Fibroblast of lung (primary cell): ENCODE measurements around the gene RAB28. TPM values are rescaled to one million over a fixed set of nuclear protein-coding genes. Genes with fewer than 3 reads are reported as not detected.
A peak's percentile ranks its signal among the peaks of the same experiment; 100 is the strongest.

ENCODE experiments used
- DNase-seq, 2 donors: peaks; one replicate each; pipeline versions ENCODE4 v3.0.0 to v3.0.0-alpha.2; 2010; ENCODE audit warnings: low read depth in 2 of 2
- H2AFZ ChIP-seq: 2 replicates; pipeline ENCODE4 v1.5.1; 2012; ENCODE audit warnings: low read length, control low read depth, inconsistent platforms
- H3K27ac ChIP-seq: 2 replicates; pipeline ENCODE4 v1.5.1; 2011; ENCODE audit warnings: low read length, control low read depth; ENCODE audit not compliant: insufficient read depth
- H3K27me3 ChIP-seq: 2 replicates; pipeline ENCODE4 v1.5.1; 2011; ENCODE audit warnings: mild to moderate bottlenecking, low read length; ENCODE audit not compliant: control insufficient read depth, insufficient read depth
- H3K36me3 ChIP-seq: 2 replicates; pipeline ENCODE4 v1.5.1; 2011; ENCODE audit warnings: low read length; ENCODE audit not compliant: control insufficient read depth, insufficient read depth
- H3K4me1 ChIP-seq: 2 replicates; pipeline ENCODE4 v1.5.1; 2011; ENCODE audit warnings: low read length; ENCODE audit not compliant: control insufficient read depth, insufficient read depth; ENCODE audit errors: extremely low read depth
- H3K4me2 ChIP-seq: 2 replicates; pipeline ENCODE4 v1.5.1; 2011; ENCODE audit warnings: low read length, control low read depth; ENCODE audit not compliant: insufficient read depth; ENCODE audit errors: extremely low read depth
- H3K4me3 ChIP-seq, 4 experiments: fragments of 200-600 bp in 1 of 4; sonication (generic) in 1 of 4; replicated peaks in 1 of 4; 2 replicates each; pipeline ENCODE4 v1.5.1; 2011 to 2016; ENCODE audit warnings: low read length in 4 of 4, low read depth in 3 of 4, mild to moderate bottlenecking in 3 of 4, control low read depth in 2 of 4, inconsistent platforms in 1 of 4, mixed read lengths in 1 of 4; ENCODE audit not compliant: insufficient read depth in 1 of 4; ENCODE audit errors: control extremely low read depth in 1 of 4
- H3K79me2 ChIP-seq: 2 replicates; pipeline ENCODE4 v1.5.1; 2012; ENCODE audit warnings: mild to moderate bottlenecking, low read length, inconsistent platforms; ENCODE audit not compliant: control insufficient read depth, insufficient read depth
- H3K9ac ChIP-seq: 2 replicates; pipeline ENCODE4 v1.5.1; 2011; ENCODE audit warnings: mild to moderate bottlenecking, low read length, control low read depth; ENCODE audit not compliant: insufficient read depth
- H3K9me3 ChIP-seq: 2 replicates; pipeline ENCODE4 v1.5.1; 2012; ENCODE audit warnings: low read depth, low read length; ENCODE audit not compliant: control insufficient read depth, insufficient read depth
- H4K20me1 ChIP-seq: 2 replicates; pipeline ENCODE4 v1.5.1; 2011; ENCODE audit warnings: low read length; ENCODE audit not compliant: control insufficient read depth, insufficient read depth; ENCODE audit errors: extremely low read depth
- EZH2 ChIP-seq: IDR thresholded peaks from 2 replicates; pipeline ENCODE4 v1.5.1; 2012; ENCODE audit warnings: low read length, control low read depth, mild to moderate bottlenecking; ENCODE audit errors: missing control alignments
- polyA plus RNA-seq, 2 donors: library from polyadenylated mRNA; depleted of rRNA in 1 of 2; stranded (reverse) in 1 of 2; unstranded in 1 of 2; fragments of >200 nt; gene quantifications; 2 replicates each; pipeline ENCODE4 v1.2.1, GENCODE V29; 2011 to 2012; ENCODE audit warnings: missing spikeins in 1 of 2
- total RNA-seq: library from RNA; depleted of rRNA; stranded (reverse); fragments of >200 nt; gene quantifications from 2 replicates; pipeline ENCODE4 v1.2.1, GENCODE V29; 2014
- TF ChIP-seq, protein P1 (sequence below), 2 donors: IDR thresholded peaks in 1 of 2; conservative IDR thresholded peaks in 1 of 2; 1 replicate in 1 of 2; 2 replicates in 1 of 2; pipeline ENCODE4 v1.5.1; 2011 to 2012; ENCODE audit warnings: low read length in 2 of 2, control low read depth in 1 of 2, inconsistent platforms in 1 of 2, low read depth in 1 of 2, mild to moderate bottlenecking in 1 of 2

The RAB28 gene
- total and polyA plus RNA-seq, 2 donors (not counting 1 experiment from before 2014, with no cell fraction given), result 17.7 to 18.1 TPM

DNA sequence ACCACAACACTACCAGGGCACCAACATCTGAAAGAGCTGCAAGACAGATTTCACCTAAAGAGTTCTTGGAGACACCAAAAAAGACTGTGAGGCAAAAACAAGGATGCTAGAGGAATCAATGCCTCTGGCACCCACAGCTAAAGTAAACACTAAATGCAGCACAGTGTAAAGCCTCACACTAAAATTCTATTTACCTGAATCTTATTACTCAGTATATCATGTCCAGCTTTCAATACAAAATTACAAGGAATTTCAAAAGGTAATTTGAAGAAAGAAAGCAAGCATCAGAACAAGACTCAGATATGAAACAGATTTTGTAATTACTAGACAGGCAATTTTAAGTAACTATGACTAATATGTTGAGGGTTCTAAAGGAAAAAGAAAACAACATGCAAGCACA lies 19.6 kb downstream of the RAB28 start:
- Histone ChIP-seq H3K36me3 (no peaks in the 10 kb centered on the region), H3K4me1 (no peaks in the 10 kb centered on the region), H4K20me1 (no peaks in the 10 kb centered on the region), H3K4me3 (no peak overlapping the region), H3K9ac (no peak overlapping the region), H3K27me3 (no peaks in the 10 kb centered on the region), H3K27ac (no peak overlapping the region), H2AFZ (no peak overlapping the region), H3K4me2 (no peak overlapping the region), H3K79me2 (no peaks in the 10 kb centered on the region), H3K9me3 (no peaks in the 10 kb centered on the region)
- no peak for DNase-seq
- TF ChIP-seq, protein P1, sequence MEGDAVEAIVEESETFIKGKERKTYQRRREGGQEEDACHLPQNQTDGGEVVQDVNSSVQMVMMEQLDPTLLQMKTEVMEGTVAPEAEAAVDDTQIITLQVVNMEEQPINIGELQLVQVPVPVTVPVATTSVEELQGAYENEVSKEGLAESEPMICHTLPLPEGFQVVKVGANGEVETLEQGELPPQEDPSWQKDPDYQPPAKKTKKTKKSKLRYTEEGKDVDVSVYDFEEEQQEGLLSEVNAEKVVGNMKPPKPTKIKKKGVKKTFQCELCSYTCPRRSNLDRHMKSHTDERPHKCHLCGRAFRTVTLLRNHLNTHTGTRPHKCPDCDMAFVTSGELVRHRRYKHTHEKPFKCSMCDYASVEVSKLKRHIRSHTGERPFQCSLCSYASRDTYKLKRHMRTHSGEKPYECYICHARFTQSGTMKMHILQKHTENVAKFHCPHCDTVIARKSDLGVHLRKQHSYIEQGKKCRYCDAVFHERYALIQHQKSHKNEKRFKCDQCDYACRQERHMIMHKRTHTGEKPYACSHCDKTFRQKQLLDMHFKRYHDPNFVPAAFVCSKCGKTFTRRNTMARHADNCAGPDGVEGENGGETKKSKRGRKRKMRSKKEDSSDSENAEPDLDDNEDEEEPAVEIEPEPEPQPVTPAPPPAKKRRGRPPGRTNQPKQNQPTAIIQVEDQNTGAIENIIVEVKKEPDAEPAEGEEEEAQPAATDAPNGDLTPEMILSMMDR (conservative IDR thresholded peaks at IDR 0.05 in 1 of 2, IDR thresholded peaks at IDR 0.05 in 1 of 2; ENCODE audit: low read depth in 1 of 2, low read length in 2 of 2), result no peak
- TF ChIP-seq EZH2, result no peak

DNA sequence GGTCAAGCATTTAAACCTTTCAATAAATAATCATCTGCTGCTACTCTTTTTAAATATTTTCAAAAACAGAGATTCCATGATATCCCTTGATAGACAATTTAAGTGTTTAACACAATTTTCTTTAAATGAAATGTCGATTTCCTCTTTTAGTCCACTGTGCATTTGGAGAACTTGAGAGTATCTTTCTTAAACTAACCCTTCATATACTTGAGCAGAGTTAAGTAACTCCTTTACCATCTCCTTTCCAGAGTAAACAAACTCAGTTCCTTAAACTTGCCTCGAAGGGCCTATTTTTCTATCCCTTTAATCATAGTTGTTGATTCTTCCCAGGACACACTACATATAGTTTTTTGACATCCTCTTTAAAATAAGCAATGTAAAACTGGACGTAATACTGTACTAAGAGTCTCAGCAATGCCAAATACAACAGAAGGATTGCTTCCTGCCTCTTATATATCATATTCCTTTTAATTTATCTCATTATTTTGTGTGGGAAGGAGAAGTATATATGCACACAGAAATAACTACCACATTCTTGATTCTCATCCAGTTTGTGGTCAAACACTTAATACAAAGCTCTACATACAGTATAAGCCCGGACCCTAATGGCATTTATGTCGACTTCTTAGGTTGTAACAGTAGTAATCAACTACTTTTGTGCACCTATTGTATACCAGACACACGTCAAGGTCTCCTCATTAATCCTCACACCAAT lies 22.8 kb downstream of the RAB28 start:
- H3K27ac ChIP-seq, result no peak overlapping the region
- H3K79me2 ChIP-seq, result no peaks in the 10 kb centered on the region
- no peak overlapping the region for H3K4me3 ChIP-seq
- H2AFZ ChIP-seq, result no peak overlapping the region
- no peaks in the 10 kb centered on the region for H4K20me1 ChIP-seq
- peak; percentile 35 to 40 for DNase-seq
- no peaks in the 10 kb centered on the region for H3K36me3 ChIP-seq
- H3K4me2 ChIP-seq, result no peak overlapping the region
- H3K27me3 ChIP-seq, result no peaks in the 10 kb centered on the region
- H3K4me1 ChIP-seq, result no peaks in the 10 kb centered on the region
- H3K9me3 ChIP-seq, result no peaks in the 10 kb centered on the region
- TF ChIP-seq, protein P1 (conservative IDR thresholded peaks at IDR 0.05 in 1 of 2, IDR thresholded peaks at IDR 0.05 in 1 of 2; ENCODE audit: low read depth in 1 of 2, low read length in 2 of 2), result no peak
- no peak for TF ChIP-seq EZH2
- no peak overlapping the region for H3K9ac ChIP-seq

DNA sequence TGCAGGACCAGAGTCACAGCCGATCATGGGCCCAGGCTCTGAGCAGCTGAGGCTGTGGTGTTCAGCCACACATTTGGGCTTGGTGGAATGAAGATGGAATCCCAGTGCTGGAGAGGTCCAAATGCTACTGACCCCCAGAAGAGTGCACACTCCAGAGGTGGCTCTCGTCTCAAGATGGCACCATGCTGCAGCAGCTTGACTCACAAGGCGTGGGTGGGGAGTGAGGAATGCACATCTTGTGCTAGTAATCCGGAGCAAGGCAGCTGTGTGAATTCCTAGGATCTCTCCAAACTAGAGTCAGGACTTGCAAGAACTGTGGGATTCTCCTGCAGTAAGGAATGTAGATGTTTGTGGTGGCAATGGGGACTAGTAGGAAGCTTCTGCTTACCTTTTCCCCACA lies 28.7 kb downstream of the RAB28 start:
- no peak for TF ChIP-seq EZH2
- TF ChIP-seq, protein P1 (conservative IDR thresholded peaks at IDR 0.05 in 1 of 2, IDR thresholded peaks at IDR 0.05 in 1 of 2; ENCODE audit: low read depth in 1 of 2, low read length in 2 of 2), result no peak
- Histone ChIP-seq H3K27me3 (no peaks in the 10 kb centered on the region), H3K4me1 (no peaks in the 10 kb centered on the region), H3K9me3 (no peaks in the 10 kb centered on the region), H3K79me2 (no peaks in the 10 kb centered on the region), H3K9ac (no peak overlapping the region), H2AFZ (no peak overlapping the region), H3K4me2 (no peak overlapping the region), H3K36me3 (peaks cover 2% of the 10 kb centered on the region), H4K20me1 (no peaks in the 10 kb centered on the region), H3K27ac (no peak overlapping the region), H3K4me3 (no peak overlapping the region)
- DNase-seq, result peak in 1 of 2 donors; percentile 83
